GM21381 (cell line): Measurements from ENCODE around the gene RXYLT1.
A peak's percentile ranks its signal among the peaks of the same experiment; 100 is the strongest.
"Not testable (repeated sequence)": the region's sequence is repeated elsewhere in the genome, so short reads cannot be mapped to it uniquely, and the experiment has no call there.

Experiments
- ATAC-seq: cut with Tn5 transposase; IDR thresholded peaks from one replicate; pipeline ENCODE4 v1.9.1; 2021; ENCODE audit warnings: mild to moderate bottlenecking, moderate library complexity; ENCODE audit not compliant: unreplicated experiment

The RXYLT1 gene

GRCh38 chr12:63842750-63843149 is 63.0 kb downstream of the RXYLT1 start:
- not testable (repeated sequence) for ATAC-seq

- ATAC-seq = no peak
Measured at GRCh38 chr12:63843254-63843720, 63.6 kb downstream of the RXYLT1 start.

GRCh38 chr12:63843721-63844390 is 64.1 kb downstream of the RXYLT1 start:
- ATAC-seq = peak; percentile 96

- peak; percentile 25 for ATAC-seq
Measured at GRCh38 chr12:63844391-63845341, 65.0 kb downstream of the RXYLT1 start, which contains the start of gene SRGAP1. Gene SRGAP1, plus strand, starts transcription at chr12:63844700. Its CDS starts 117 bp downstream, at chr12:63844817.

GRCh38 chr12:63845726-63846125 is 66.0 kb downstream of the RXYLT1 start:
- ATAC-seq = no peak

- no peak for ATAC-seq
Measured at GRCh38 chr12:63846238-63846967, 66.7 kb downstream of the RXYLT1 start.

- ATAC-seq = no peak
Measured at GRCh38 chr12:63848450-63848849, 68.7 kb downstream of the RXYLT1 start.

- no peak for ATAC-seq
Measured at GRCh38 chr12:63849106-63849620, 69.5 kb downstream of the RXYLT1 start.

- no peak for ATAC-seq
Measured at GRCh38 chr12:63849641-63850040, 69.9 kb downstream of the RXYLT1 start.

GRCh38 chr12:63853978-63854377 is 74.3 kb downstream of the RXYLT1 start:
- no peak for ATAC-seq

- ATAC-seq = no peak
Measured at GRCh38 chr12:63855299-63855698, 75.6 kb downstream of the RXYLT1 start.

GRCh38 chr12:63857771-63858670 is 78.3 kb downstream of the RXYLT1 start:
- ATAC-seq = no peak
